ENCODE data around the gene KCNJ11.

- TF ChIP-seq ZNF274 (IDR thresholded peaks at IDR 0.05; ENCODE audit: low read depth, low read length) = no peak
- TF ChIP-seq SUZ12 (IDR thresholded peaks at IDR 0.05; ENCODE audit: extremely low read depth, insufficient read depth, insufficient read length) = peak; percentile 86
- TF ChIP-seq YY1 (IDR thresholded peaks at IDR 0.05; ENCODE audit: insufficient read depth, insufficient read length) = no peak
Observed at GRCh38 chr11:17352950-17353820, 35.3 kb downstream of the KCNJ11 start.
